K562 (cell line): Measurements from ENCODE around the gene EFNA5. TPM values are rescaled to one million over a fixed set of nuclear protein-coding genes. Genes with fewer than 3 reads are reported as not detected.

Experiments used
- ATAC-seq: fragments of 200-7000 bp; cut with Tn5 transposase; 3 replicates; pipeline ENCODE4 v1.9.1; 2020; ENCODE audit warnings: moderate library complexity
- BruUV-seq: library from RNA; stranded (reverse); fragments of 400-500 nt; replicated peaks from 2 replicates; lab custom pipeline; 2021; lab: Mats Ljungman, UMichigan
- CTCF ChIA-PET: fragments of 300-600 bp; formaldehyde crosslinking; extraction: SDS; loops from one replicate; lab custom pipeline; 2021; ENCODE audit warnings: low intra/inter-chr PET ratio; lab: Yijun Ruan, JAX
- POLR2A ChIA-PET: fragments of 300-600, 350-650 bp; sonication (Branson Sonifier 250); formaldehyde crosslinking; extraction: SDS; loops from one replicate; lab custom pipeline; 2021; ENCODE audit warnings: antibody characterized with exemption, inconsistent platforms; lab: Yijun Ruan, JAX
- DNase-seq, 4 experiments: peaks; one replicate each; pipeline versions ENCODE4 v3.0.0 to v3.0.0-alpha.2; 2011 to 2018; ENCODE audit warnings: low spot score in 3 of 4, mixed read lengths in 3 of 4; ENCODE audit errors: extremely low read depth in 1 of 4
- FAIRE-seq: peaks from 2 replicates; lab custom pipeline; 2011; peaks lifted over from hg19 to GRCh38; lab: Jason Lieb, UNC
- H2AFZ ChIP-seq: 2 replicates; pipeline ENCODE4 v1.6.0; 2011; ENCODE audit warnings: low read depth, low read length, control low read depth, inconsistent platforms
- H3K27ac ChIP-seq: fragments of 200-600 bp; 3 replicates; pipeline ENCODE4 v1.8.0; 2011; ENCODE audit warnings: low read depth, mild to moderate bottlenecking, control low read depth, inconsistent platforms, low read length, moderate library complexity, mixed read lengths; ENCODE audit errors: extremely low read depth
- H3K27me3 ChIP-seq, 2 experiments: fragments of 300-600 bp in 1 of 2; 2 replicates in 1 of 2; 3 replicates in 1 of 2; pipeline versions ENCODE4 v1.6.0 to v1.8.0; 2011; ENCODE audit warnings: inconsistent platforms in 2 of 2, low read length in 2 of 2, mild to moderate bottlenecking in 1 of 2, mixed read lengths in 1 of 2, moderate library complexity in 1 of 2; ENCODE audit not compliant: control insufficient read depth in 2 of 2, insufficient read depth in 2 of 2
- H3K36me3 ChIP-seq: fragments of 300-600 bp; 3 replicates; pipeline ENCODE4 v1.8.0; 2011; ENCODE audit warnings: mild to moderate bottlenecking, low read length, inconsistent platforms; ENCODE audit not compliant: control insufficient read depth, insufficient read depth
- H3K4me1 ChIP-seq, 2 experiments: fragments of 200-600 bp in 1 of 2; replicated peaks in 1 of 2; 2 replicates in 1 of 2; 3 replicates in 1 of 2; pipeline versions ENCODE4 v1.5.1 to v1.8.0; 2011; ENCODE audit warnings: inconsistent platforms in 2 of 2, low read length in 2 of 2, mild to moderate bottlenecking in 1 of 2, mixed read lengths in 1 of 2, moderate library complexity in 1 of 2; ENCODE audit not compliant: control insufficient read depth in 2 of 2, insufficient read depth in 2 of 2
- H3K4me2 ChIP-seq: 2 replicates; pipeline ENCODE4 v1.6.1; 2011; ENCODE audit warnings: low read length, control low read depth, inconsistent platforms, mixed read lengths; ENCODE audit not compliant: insufficient read depth
- H3K4me3 ChIP-seq: fragments of 200-600 bp; sonication (generic), shearing (Covaris generic); 2 replicates; pipeline ENCODE4 v1.5.1; 2016; ENCODE audit warnings: control low read depth, inconsistent platforms
- H3K79me2 ChIP-seq: fragments of 200-600 bp; 3 replicates; pipeline ENCODE4 v1.8.0; 2011; ENCODE audit warnings: low read length, inconsistent platforms; ENCODE audit not compliant: control insufficient read depth, insufficient read depth
- H3K9ac ChIP-seq, 2 experiments: 2 replicates each; pipeline versions ENCODE4 v1.6.0 to v1.6.1; 2011; ENCODE audit warnings: low read depth in 2 of 2, low read length in 2 of 2, control low read depth in 1 of 2, inconsistent platforms in 1 of 2, mild to moderate bottlenecking in 1 of 2, mixed read lengths in 1 of 2; ENCODE audit not compliant: insufficient read depth in 1 of 2
- H3K9me1 ChIP-seq: one replicate; pipeline ENCODE4 v1.6.0; 2011; ENCODE audit warnings: inconsistent platforms, mild to moderate bottlenecking, low read length, moderate library complexity; ENCODE audit not compliant: control insufficient read depth, insufficient read depth
- H3K9me3 ChIP-seq: replicated peaks from 2 replicates; pipeline ENCODE4 v1.5.1; 2011; ENCODE audit warnings: low read depth, low read length, inconsistent platforms; ENCODE audit not compliant: control insufficient read depth, insufficient read depth
- H4K20me1 ChIP-seq: replicated peaks from 2 replicates; pipeline ENCODE4 v1.6.1; 2011; ENCODE audit warnings: low read length, inconsistent platforms, mixed read lengths; ENCODE audit not compliant: control insufficient read depth, insufficient read depth
- GTF2F1 ChIP-seq: IDR thresholded peaks from 2 replicates; pipeline ENCODE4 v1.6.1; 2011; ENCODE audit warnings: low read depth, low read length, improper control_type of control experiment
- IFI16 ChIP-seq: fragments of 250-450 bp; sonication (Bioruptor Pico); IDR thresholded peaks from 2 replicates; pipeline ENCODE4 v2.1.2; 2022; ENCODE audit warnings: mild to moderate bottlenecking, inconsistent platforms
- PYGO2 ChIP-seq: fragments of 450-650 bp; IDR thresholded peaks from 2 replicates; pipeline ENCODE4 v1.6.1; 2016; ENCODE audit warnings: mild to moderate bottlenecking, missing genetic modification characterization, moderate library complexity, missing compliant biosample characterization
- RAD21 ChIP-seq, 2 experiments: fragments of 250-450 bp in 1 of 2; fragments of 450-650 bp in 1 of 2; sonication (Bioruptor Pico) in 1 of 2; formaldehyde crosslinking in 1 of 2; IDR thresholded peaks in 1 of 2; conservative IDR thresholded peaks in 1 of 2; 2 replicates each; pipeline versions ENCODE4 v1.4.0 to v1.8.0; 2020 to 2022; ENCODE audit warnings: mild to moderate bottlenecking in 2 of 2, moderate library complexity in 1 of 2
- SREBF1 ChIP-seq: fragments of 150-350 bp; IDR thresholded peaks from 2 replicates; pipeline ENCODE4 v1.6.1; 2014; ENCODE audit warnings: antibody characterized with exemption, low read depth, low read length, borderline replicate concordance
- STAT5B ChIP-seq: fragments of 250-450 bp; sonication (Bioruptor Pico); IDR thresholded peaks from 2 replicates; pipeline ENCODE4 v1.8.0; 2021; ENCODE audit warnings: mild to moderate bottlenecking, inconsistent platforms
- TCF7L2 ChIP-seq: fragments of 150-350 bp; IDR thresholded peaks from 2 replicates; pipeline ENCODE4 v1.6.1; 2016; ENCODE audit warnings: low read depth, mild to moderate bottlenecking, low read length, moderate library complexity
- TRIM24 ChIP-seq, 2 experiments: fragments of 450-650 bp; IDR thresholded peaks; 2 replicates each; pipeline ENCODE4 v1.6.1; 2016
- ZBTB7A ChIP-seq: IDR thresholded peaks from 2 replicates; pipeline ENCODE4 v1.6.1; 2011; ENCODE audit warnings: low read depth, mild to moderate bottlenecking, low read length, moderate library complexity, borderline replicate concordance; ENCODE audit not compliant: control insufficient read depth
- ZSCAN29 ChIP-seq: fragments of 450-650 bp; IDR thresholded peaks from 2 replicates; pipeline ENCODE4 v1.6.1; 2017
- WGBS: fragments of 100-300 bp; shearing (Covaris generic); methylation state at CpG from one replicate; pipeline ENCODE4 v1.1.6; 2016; ENCODE audit warnings: low coverage, mixed read lengths; ENCODE audit not compliant: insufficient coverage; ENCODE audit errors: missing lambda C conversion rate; 5-methylcytosine and 5-hydroxymethylcytosine counted together
- in situ Hi-C: fragments of 300-500 bp; cut with MboI; formaldehyde crosslinking; loops from 4 replicates; pipeline ENCODE4 v1.15.0; 2018; ENCODE audit warnings: inconsistent platforms, mixed read lengths
- intact Hi-C: fragments of 100-400 bp; cut with micrococcal nuclease; formaldehyde crosslinking; loops from 2 replicates; pipeline ENCODE4 v1.14.2; 2022
- polyA plus RNA-seq, 8 experiments: library from polyadenylated mRNA; depleted of rRNA in 4 of 8; stranded (reverse) in 5 of 8; unstranded in 3 of 8; fragments of >200 nt; fragmentation: Nextera tagmentation in 2 of 8; fragmentation: Illumina TruSeq in 1 of 8; extraction: Ambion mirVana in 2 of 8; extraction: Trizol in 1 of 8; gene quantifications; 2 replicates each; pipeline versions ENCODE4 v1.2.1 to v1.2.3, GENCODE V29; 2011 to 2014; ENCODE audit warnings: inconsistent platforms in 1 of 8, missing spikeins in 1 of 8
- total RNA-seq, 7 experiments: library from RNA; depleted of rRNA in 6 of 7; stranded (reverse); fragments of >200 nt in 6 of 7; fragmentation: Illumina TruSeq in 2 of 7; extraction: Trizol in 2 of 7; gene quantifications; 2 replicates each; pipeline versions ENCODE4 v1.2.1 to v1.2.3, GENCODE V29; 2011 to 2021; ENCODE audit warnings: low replicate concordance in 1 of 7
- TF ChIP-seq, protein P1 (sequence below): fragments of 450-650 bp; formaldehyde crosslinking; IDR thresholded peaks from 2 replicates; pipeline ENCODE4 v1.4.0; 2020; ENCODE audit warnings: mild to moderate bottlenecking, mixed read lengths
- TF ChIP-seq, protein P2 (sequence below): sonication (generic); formaldehyde crosslinking; IDR thresholded peaks from 2 replicates; pipeline ENCODE4 v1.9.0; 2022; ENCODE audit warnings: mild to moderate bottlenecking, missing genetic modification reagents
- TF ChIP-seq, protein P3 (sequence below): fragments of 250-450 bp; sonication (Bioruptor Pico); IDR thresholded peaks from 2 replicates; pipeline ENCODE4 v1.9.0; 2021; ENCODE audit warnings: mild to moderate bottlenecking
- TF ChIP-seq, protein P4 (sequence below): sonication (generic); formaldehyde crosslinking; IDR thresholded peaks from 2 replicates; pipeline ENCODE4 v1.8.1; 2022; ENCODE audit warnings: missing genetic modification reagents
- TF ChIP-seq, protein P5 (sequence below): fragments of 250-450 bp; sonication (Bioruptor Pico); IDR thresholded peaks from 2 replicates; pipeline ENCODE4 v1.4.0; 2020
- TF ChIP-seq, protein P6 (sequence below): fragments of 450-650 bp; formaldehyde crosslinking; IDR thresholded peaks from 2 replicates; pipeline ENCODE4 v1.4.0; 2020; ENCODE audit warnings: mild to moderate bottlenecking, moderate library complexity

EFNA5 gene
- total and polyA plus RNA-seq, 9 of the 15 experiments (the other 6 are each of a cell fraction or from before 2014, with no cell fraction given) = 0.20 TPM; not detected in 8

DNA sequence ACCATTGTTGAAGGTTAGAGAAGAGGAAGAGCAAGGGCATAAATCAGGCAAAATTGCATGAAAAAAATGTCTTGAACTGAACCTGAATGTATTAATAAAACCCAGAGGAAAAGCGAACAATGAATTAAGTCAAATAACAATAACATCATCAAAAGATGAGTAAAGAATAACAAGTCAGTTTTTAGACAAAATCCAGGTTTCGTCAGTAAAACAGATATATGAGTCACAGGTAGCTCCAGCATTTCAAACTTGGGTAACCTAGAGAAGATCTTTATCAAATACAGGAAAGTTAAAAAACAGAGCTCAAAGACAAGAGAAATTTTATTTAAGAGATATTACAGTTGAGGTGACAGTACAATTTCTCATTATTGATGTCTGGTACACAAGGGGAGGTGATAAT lies 332.4 kb downstream of the EFNA5 start (continued):
- TF ChIP-seq ZBTB7A (no peak), RAD21 (CRISPR knock-in tag; conservative IDR thresholded peaks at IDR 0.05 in 1 of 2, IDR thresholded peaks at IDR 0.05 in 1 of 2) (no peak), STAT5B (CRISPR knock-in tag) (no peak), TCF7L2 (no peak)
- TF ChIP-seq, protein P1, sequence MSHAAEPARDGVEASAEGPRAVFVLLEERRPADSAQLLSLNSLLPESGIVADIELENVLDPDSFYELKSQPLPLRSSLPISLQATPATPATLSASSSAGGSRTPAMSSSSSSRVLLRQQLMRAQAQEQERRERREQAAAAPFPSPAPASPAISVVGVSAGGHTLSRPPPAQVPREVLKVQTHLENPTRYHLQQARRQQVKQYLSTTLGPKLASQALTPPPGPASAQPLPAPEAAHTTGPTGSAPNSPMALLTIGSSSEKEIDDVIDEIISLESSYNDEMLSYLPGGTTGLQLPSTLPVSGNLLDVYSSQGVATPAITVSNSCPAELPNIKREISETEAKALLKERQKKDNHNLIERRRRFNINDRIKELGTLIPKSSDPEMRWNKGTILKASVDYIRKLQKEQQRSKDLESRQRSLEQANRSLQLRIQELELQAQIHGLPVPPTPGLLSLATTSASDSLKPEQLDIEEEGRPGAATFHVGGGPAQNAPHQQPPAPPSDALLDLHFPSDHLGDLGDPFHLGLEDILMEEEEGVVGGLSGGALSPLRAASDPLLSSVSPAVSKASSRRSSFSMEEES = no peak
- TF ChIP-seq, protein P2, sequence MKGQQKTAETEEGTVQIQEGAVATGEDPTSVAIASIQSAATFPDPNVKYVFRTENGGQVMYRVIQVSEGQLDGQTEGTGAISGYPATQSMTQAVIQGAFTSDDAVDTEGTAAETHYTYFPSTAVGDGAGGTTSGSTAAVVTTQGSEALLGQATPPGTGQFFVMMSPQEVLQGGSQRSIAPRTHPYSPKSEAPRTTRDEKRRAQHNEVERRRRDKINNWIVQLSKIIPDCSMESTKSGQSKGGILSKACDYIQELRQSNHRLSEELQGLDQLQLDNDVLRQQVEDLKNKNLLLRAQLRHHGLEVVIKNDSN = no peak

DNA sequence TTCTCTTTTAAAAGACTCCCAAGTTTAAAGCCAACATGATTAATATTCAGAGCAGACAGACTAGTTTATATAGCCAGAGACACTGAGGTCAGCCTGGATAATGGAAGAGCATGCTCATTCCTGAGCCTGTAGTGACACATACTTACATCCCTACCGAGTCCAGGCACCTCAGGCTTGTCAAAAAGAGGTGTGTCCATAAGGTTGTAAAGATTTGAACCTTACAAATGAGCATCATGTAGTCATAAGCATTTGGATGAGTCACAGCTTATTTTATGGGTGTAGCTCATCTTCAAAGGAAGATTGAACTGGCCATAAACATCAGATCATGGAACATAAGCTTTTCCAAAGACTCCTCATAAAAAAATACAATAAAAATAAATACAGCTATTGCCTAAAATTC lies 333.5 kb downstream of the EFNA5 start:
- H3K27ac ChIP-seq = no peak overlapping the region
- no peak overlapping the region for H3K4me2 ChIP-seq
- no peaks in the 10 kb centered on the region for H3K36me3 ChIP-seq
- H3K9ac ChIP-seq = no peak overlapping the region
- no peak for DNase-seq
- H3K79me2 ChIP-seq = no peaks in the 10 kb centered on the region
- 0 out of 2 replicates have a peak, but pooled peaks cover 3% of the 10 kb centered on the region for H3K9me3 ChIP-seq
- FAIRE-seq = no peak
- no peak overlapping the region for H3K4me3 ChIP-seq
- H4K20me1 ChIP-seq = no peaks in the 10 kb centered on the region
- 0% methylated on average over 1 of the region's 1 CpG for WGBS
- ATAC-seq = no peak
- H2AFZ ChIP-seq = no peak overlapping the region
- CTCF ChIA-PET = no interaction called here
- BruUV-seq = no TSS peak
- H3K4me1 ChIP-seq = no peaks in the 10 kb centered on the region
- in situ Hi-C loops = no loop called here
- no peaks in the 10 kb centered on the region for H3K27me3 ChIP-seq
- intact Hi-C loops = no loop called here
- no peaks in the 10 kb centered on the region for H3K9me1 ChIP-seq
- POLR2A ChIA-PET = interaction anchor here (0.6 kb wide), 2 partner anchors 8 to 1899 kb away, joined by 3 to 4 read pairs; no protein-coding TSS in a partner anchor
- TF ChIP-seq, protein P3, sequence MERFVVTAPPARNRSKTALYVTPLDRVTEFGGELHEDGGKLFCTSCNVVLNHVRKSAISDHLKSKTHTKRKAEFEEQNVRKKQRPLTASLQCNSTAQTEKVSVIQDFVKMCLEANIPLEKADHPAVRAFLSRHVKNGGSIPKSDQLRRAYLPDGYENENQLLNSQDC (CRISPR knock-in tag) = no peak
- TF ChIP-seq, protein P4, sequence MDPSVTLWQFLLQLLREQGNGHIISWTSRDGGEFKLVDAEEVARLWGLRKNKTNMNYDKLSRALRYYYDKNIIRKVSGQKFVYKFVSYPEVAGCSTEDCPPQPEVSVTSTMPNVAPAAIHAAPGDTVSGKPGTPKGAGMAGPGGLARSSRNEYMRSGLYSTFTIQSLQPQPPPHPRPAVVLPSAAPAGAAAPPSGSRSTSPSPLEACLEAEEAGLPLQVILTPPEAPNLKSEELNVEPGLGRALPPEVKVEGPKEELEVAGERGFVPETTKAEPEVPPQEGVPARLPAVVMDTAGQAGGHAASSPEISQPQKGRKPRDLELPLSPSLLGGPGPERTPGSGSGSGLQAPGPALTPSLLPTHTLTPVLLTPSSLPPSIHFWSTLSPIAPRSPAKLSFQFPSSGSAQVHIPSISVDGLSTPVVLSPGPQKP (CRISPR knock-in tag) = no peak
- TF ChIP-seq GTF2F1 (no peak), TRIM24 (IDR thresholded peaks at IDR 0.05) (no peak), SREBF1 (no peak), PYGO2 (tag) (no peak), IFI16 (CRISPR knock-in tag) (no peak), ZSCAN29 (no peak)
- TF ChIP-seq, protein P5, sequence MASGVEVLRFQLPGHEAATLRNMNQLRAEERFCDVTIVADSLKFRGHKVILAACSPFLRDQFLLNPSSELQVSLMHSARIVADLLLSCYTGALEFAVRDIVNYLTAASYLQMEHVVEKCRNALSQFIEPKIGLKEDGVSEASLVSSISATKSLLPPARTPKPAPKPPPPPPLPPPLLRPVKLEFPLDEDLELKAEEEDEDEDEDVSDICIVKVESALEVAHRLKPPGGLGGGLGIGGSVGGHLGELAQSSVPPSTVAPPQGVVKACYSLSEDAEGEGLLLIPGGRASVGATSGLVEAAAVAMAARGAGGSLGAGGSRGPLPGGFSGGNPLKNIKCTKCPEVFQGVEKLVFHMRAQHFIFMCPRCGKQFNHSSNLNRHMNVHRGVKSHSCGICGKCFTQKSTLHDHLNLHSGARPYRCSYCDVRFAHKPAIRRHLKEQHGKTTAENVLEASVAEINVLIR = no peak
- TF ChIP-seq, protein P6, sequence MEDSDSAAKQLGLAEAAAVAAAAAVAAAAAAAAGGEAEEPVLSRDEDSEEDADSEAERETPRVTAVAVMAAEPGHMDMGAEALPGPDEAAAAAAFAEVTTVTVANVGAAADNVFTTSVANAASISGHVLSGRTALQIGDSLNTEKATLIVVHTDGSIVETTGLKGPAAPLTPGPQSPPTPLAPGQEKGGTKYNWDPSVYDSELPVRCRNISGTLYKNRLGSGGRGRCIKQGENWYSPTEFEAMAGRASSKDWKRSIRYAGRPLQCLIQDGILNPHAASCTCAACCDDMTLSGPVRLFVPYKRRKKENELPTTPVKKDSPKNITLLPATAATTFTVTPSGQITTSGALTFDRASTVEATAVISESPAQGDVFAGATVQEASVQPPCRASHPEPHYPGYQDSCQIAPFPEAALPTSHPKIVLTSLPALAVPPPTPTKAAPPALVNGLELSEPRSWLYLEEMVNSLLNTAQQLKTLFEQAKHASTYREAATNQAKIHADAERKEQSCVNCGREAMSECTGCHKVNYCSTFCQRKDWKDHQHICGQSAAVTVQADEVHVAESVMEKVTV (CRISPR knock-in tag) = no peak
